Thyroid gland (tissue), 4 donors: ENCODE data around the gene TIAM1. TPM values are rescaled to one million over a fixed set of nuclear protein-coding genes. Genes with fewer than 3 reads are reported as not detected.

Experiments
- DNase-seq, 2 donors: peaks; one replicate each; pipeline ENCODE4 v3.0.0-alpha.2; 2019
- H3K27ac ChIP-seq, 3 donors: fragments of 200-600 bp; sonication (generic); 1 replicate in 2 of 3; 2 replicates in 1 of 3; pipeline ENCODE4 v1.5.1; 2016 to 2019; ENCODE audit warnings: mild to moderate bottlenecking in 1 of 3, moderate library complexity in 1 of 3
- H3K27me3 ChIP-seq: fragments of 200-600 bp; sonication (generic); one replicate; pipeline ENCODE4 v1.5.1; 2019
- H3K36me3 ChIP-seq, 2 donors: fragments of 200-600 bp; sonication (generic); one replicate each; pipeline ENCODE4 v1.5.1; 2016 to 2019
- H3K4me1 ChIP-seq, 2 donors: fragments of 200-600 bp; sonication (generic); one replicate each; pipeline ENCODE4 v1.5.1; 2017 to 2019
- H3K4me3 ChIP-seq, 3 donors: fragments of 200-600 bp; sonication (generic); replicated peaks in 1 of 3; 1 replicate in 2 of 3; 2 replicates in 1 of 3; pipeline ENCODE4 v1.5.1; 2016; ENCODE audit warnings: mild to moderate bottlenecking in 1 of 3
- H3K9me3 ChIP-seq: fragments of 200-600 bp; sonication (generic); one replicate; pipeline ENCODE4 v1.5.1; 2017
- POLR2A ChIP-seq, 2 donors: fragments of 450-650 bp; IDR thresholded peaks; one replicate each; pipeline ENCODE4 v1.6.1; 2017; ENCODE audit warnings: antibody characterized with exemption in 2 of 2, mild to moderate bottlenecking in 2 of 2, moderate library complexity in 1 of 2
- WGBS, 2 donors: methylation state at CpG; one replicate each; pipeline ENCODE4 v1.1.5; 2017; 5-methylcytosine and 5-hydroxymethylcytosine counted together
- intact Hi-C: fragments of 100-400 bp; cut with DNase I; formaldehyde crosslinking; loops from one replicate; pipeline ENCODE4 v1.15.1; 2023
- total RNA-seq, 4 donors: library from RNA; depleted of rRNA; stranded (reverse); fragments of >200 nt; gene quantifications; one replicate each; pipeline ENCODE4 v1.2.3, GENCODE V29; 2016
- TF ChIP-seq, protein P1 (sequence below), 6 experiments: fragments of 200-600 bp in 3 of 6; fragments of 450-650 bp in 3 of 6; sonication (generic) in 3 of 6; IDR thresholded peaks; one replicate each; pipeline ENCODE4 v1.5.1; 2016 to 2019; ENCODE audit warnings: antibody characterized with exemption in 6 of 6, mild to moderate bottlenecking in 2 of 6, inconsistent platforms in 1 of 6, moderate library complexity in 1 of 6

The TIAM1 gene
- total RNA-seq, 4 donors from 2014 or later, result 2.2 to 6.7 (median 2.4) TPM

DNA sequence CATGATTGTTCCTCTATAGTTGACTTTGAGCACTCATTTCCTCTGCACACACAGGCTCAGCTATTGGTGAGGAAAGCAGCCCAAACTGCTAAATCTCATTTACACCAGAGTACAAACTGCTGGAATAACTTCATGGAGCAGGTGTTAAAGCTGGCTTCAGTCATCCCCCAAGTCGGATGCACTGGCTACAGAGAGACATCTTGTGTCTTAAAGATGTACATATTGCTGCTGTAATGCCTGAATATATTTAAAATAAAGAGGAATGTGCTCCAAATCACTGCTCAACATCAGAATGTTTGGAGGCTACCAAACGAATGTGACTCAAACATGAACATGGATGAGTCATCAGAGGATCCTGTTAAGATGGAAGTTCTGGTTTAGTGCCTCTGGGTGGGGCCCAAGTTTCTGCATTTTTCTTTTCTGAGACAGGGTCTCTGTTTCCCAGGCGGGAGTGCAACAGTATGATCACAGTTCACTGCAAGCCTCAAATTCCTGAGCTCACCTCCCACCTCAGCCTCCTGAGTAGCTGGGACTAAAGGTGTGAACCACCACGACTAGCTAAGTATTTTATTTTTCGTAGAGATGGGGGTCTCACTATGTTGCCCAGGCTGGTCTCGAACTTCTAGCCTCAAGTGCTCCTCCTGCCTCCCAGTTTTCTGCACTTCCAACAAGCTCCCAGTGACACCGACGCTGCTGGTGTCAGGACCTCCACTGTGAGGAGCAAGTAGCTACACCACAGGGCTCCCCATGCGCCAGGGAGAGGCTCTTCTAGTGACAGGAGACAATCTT lies 226.7 kb downstream of the TIAM1 start:
- TF ChIP-seq, protein P1, sequence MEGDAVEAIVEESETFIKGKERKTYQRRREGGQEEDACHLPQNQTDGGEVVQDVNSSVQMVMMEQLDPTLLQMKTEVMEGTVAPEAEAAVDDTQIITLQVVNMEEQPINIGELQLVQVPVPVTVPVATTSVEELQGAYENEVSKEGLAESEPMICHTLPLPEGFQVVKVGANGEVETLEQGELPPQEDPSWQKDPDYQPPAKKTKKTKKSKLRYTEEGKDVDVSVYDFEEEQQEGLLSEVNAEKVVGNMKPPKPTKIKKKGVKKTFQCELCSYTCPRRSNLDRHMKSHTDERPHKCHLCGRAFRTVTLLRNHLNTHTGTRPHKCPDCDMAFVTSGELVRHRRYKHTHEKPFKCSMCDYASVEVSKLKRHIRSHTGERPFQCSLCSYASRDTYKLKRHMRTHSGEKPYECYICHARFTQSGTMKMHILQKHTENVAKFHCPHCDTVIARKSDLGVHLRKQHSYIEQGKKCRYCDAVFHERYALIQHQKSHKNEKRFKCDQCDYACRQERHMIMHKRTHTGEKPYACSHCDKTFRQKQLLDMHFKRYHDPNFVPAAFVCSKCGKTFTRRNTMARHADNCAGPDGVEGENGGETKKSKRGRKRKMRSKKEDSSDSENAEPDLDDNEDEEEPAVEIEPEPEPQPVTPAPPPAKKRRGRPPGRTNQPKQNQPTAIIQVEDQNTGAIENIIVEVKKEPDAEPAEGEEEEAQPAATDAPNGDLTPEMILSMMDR (IDR thresholded peaks at IDR 0.05), result no peak
- TF ChIP-seq POLR2A (IDR thresholded peaks at IDR 0.05), result no peak
- Histone ChIP-seq H3K27ac (no peak overlapping the region), H3K36me3 (no peaks in the 10 kb centered on the region), H3K9me3 (no peaks in the 10 kb centered on the region), H3K4me1 (no peaks in the 10 kb centered on the region), H3K4me3 (no peak overlapping the region), H3K27me3 (no peaks in the 10 kb centered on the region)
- WGBS, 2 donors, result 76 to 83% methylated on average over 9 of the region's 9 CpGs
- intact Hi-C loops, result no loop called here
- no peak for DNase-seq

DNA sequence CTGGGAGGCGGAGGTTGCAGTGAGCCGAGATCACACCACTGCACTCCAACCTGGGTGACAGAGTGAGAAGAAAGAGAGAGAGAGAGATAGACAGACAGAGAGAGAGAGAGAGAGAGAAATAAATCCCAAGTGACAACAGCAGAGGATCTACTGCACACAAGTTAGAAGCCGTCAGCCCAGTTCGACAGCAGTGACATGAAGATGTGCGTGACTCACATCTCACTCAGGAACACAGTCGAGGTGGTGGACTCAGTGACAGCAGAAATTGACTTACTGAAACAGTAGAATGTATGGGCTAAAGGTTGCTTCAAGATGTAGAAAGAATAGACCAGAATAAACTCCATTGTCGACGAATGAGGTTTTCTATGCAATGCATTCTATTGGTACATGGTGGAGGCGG lies 228.8 kb downstream of the TIAM1 start:
- WGBS, 2 donors, result 81 to 86% methylated on average over 9 of the region's 9 CpGs
- DNase-seq, result no peak
- Histone ChIP-seq H3K27ac (no peak overlapping the region), H3K4me3 (no peak overlapping the region), H3K36me3 (no peaks in the 10 kb centered on the region), H3K27me3 (no peaks in the 10 kb centered on the region), H3K9me3 (no peaks in the 10 kb centered on the region), H3K4me1 (no peaks in the 10 kb centered on the region)
- intact Hi-C loops, result no loop called here
- no peak for TF ChIP-seq POLR2A (IDR thresholded peaks at IDR 0.05)
- TF ChIP-seq, protein P1 (IDR thresholded peaks at IDR 0.05), result no peak

DNA sequence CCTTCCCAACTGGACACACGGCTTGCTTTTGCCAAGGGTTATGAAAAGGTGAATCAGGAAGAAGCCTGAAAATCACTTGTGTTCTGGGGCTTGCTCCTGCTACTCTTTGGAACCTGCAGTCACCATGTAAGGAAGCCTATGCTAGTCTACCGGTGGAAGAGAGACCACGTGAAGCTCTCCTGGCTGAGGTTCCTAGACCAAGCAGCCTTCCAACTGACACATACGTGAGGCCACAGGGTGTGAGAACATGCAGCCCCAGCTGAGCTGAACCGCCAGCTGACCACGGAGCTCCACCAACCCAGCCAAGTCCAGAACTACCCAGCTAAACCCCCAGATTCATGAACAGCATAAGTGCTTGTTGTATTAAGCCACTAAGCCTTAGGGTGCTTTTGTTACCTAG lies 233.0 kb downstream of the TIAM1 start:
- Histone ChIP-seq H3K4me3 (no peak overlapping the region), H3K9me3 (no peaks in the 10 kb centered on the region), H3K36me3 (no peaks in the 10 kb centered on the region), H3K27me3 (no peaks in the 10 kb centered on the region), H3K4me1 (no peaks in the 10 kb centered on the region), H3K27ac (no peak overlapping the region)
- DNase-seq, result no peak
- 71 to 83% methylated on average over 6 of the region's 6 CpGs for WGBS, 2 donors
- intact Hi-C loops, result no loop called here
- no peak for TF ChIP-seq POLR2A (IDR thresholded peaks at IDR 0.05)
- TF ChIP-seq, protein P1 (IDR thresholded peaks at IDR 0.05), result no peak

DNA sequence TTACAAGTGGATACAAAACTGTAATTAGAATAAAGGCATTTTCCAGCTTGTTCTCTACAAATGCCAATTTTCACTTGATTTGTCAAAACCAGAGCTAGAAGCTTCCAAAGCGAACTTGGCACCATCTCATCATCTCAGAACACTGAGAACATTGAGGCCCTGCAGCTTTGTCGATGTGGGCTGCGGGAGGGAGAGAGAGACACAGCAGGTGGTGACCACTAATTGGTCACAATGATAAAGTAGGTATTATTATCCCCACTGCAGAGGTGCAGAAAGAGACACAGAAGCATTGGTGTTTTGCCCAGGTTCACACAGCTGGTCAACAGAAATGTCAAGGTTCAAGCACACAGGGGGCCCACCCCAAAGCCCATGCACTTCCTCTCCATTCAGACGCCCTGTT lies 233.6 kb downstream of the TIAM1 start:
- no peaks in the 10 kb centered on the region for H3K9me3 ChIP-seq
- WGBS, 2 donors, result 71 to 75% methylated on average over 4 of the region's 4 CpGs
- H3K27ac ChIP-seq, result no peak overlapping the region
- no peaks in the 10 kb centered on the region for H3K27me3 ChIP-seq
- TF ChIP-seq POLR2A (IDR thresholded peaks at IDR 0.05), result no peak
- TF ChIP-seq, protein P1 (IDR thresholded peaks at IDR 0.05), result no peak
- H3K4me3 ChIP-seq, result no peak overlapping the region
- intact Hi-C loops, result no loop called here
- no peaks in the 10 kb centered on the region for H3K36me3 ChIP-seq
- no peaks in the 10 kb centered on the region for H3K4me1 ChIP-seq
- no peak for DNase-seq

DNA sequence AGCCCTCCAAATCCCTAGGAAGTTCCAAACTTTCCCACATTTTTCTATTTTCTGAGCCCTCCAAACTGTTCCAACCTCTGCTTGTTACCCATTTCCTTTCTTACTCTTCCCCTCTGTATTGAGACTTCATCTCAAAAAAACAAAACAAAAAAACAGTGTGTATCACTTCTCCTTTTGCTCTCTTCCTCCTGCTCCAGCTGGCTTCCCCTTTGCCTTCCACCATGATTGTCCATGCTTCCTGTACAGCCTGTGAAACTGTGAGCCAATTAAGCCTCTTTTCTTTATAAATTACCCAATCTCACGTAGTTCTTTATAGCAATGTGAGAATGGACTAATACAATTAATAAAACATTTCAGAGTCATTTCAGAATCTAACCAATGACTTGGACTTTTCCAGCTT lies 236.2 kb downstream of the TIAM1 start:
- H3K27me3 ChIP-seq, result no peaks in the 10 kb centered on the region
- no peaks in the 10 kb centered on the region for H3K9me3 ChIP-seq
- no peaks in the 10 kb centered on the region for H3K4me1 ChIP-seq
- intact Hi-C loops, result loop anchor here (10.0 kb wide), 2 partner anchors 67 to 497 kb away; no protein-coding TSS in a partner anchor
- H3K27ac ChIP-seq, result no peak overlapping the region
- TF ChIP-seq, protein P1 (IDR thresholded peaks at IDR 0.05), result no peak
- TF ChIP-seq POLR2A (IDR thresholded peaks at IDR 0.05), result no peak
- WGBS, 2 donors, result 70 to 80% methylated on average over 1 of the region's 1 CpG
- H3K36me3 ChIP-seq, result no peaks in the 10 kb centered on the region
- no peak overlapping the region for H3K4me3 ChIP-seq
- DNase-seq, result no peak
